Osteoblast (primary cell): ENCODE data around the gene FURIN. TPM values are rescaled to one million over a fixed set of nuclear protein-coding genes. Genes with fewer than 3 reads are reported as not detected.

ENCODE experiments used
- DNase-seq: peaks from one replicate; pipeline ENCODE4 v3.0.0; 2011; ENCODE audit warnings: low spot score, mixed read lengths; ENCODE audit not compliant: insufficient read length; ENCODE audit errors: missing footprints
- H2AFZ ChIP-seq: 2 replicates; pipeline ENCODE4 v1.6.0; 2011; ENCODE audit warnings: mild to moderate bottlenecking, low read length
- H3K27ac ChIP-seq: 2 replicates; pipeline ENCODE4 v1.5.1; 2011; ENCODE audit warnings: mild to moderate bottlenecking, low read depth, low read length, moderate library complexity
- H3K27me3 ChIP-seq: 2 replicates; pipeline ENCODE4 v1.6.0; 2012; ENCODE audit warnings: mild to moderate bottlenecking, control low read depth, inconsistent platforms, low read length, moderate library complexity; ENCODE audit not compliant: insufficient read depth
- H3K36me3 ChIP-seq: 2 replicates; pipeline ENCODE4 v1.5.1; 2011; ENCODE audit warnings: mild to moderate bottlenecking, low read length, control low read depth, moderate library complexity; ENCODE audit not compliant: insufficient read depth
- H3K4me1 ChIP-seq: 2 replicates; pipeline ENCODE4 v1.5.1; 2011; ENCODE audit warnings: mild to moderate bottlenecking, low read length, control low read depth, moderate library complexity; ENCODE audit not compliant: insufficient read depth
- H3K4me2 ChIP-seq: 2 replicates; pipeline ENCODE4 v1.6.0; 2011; ENCODE audit warnings: mild to moderate bottlenecking, low read length; ENCODE audit not compliant: insufficient read depth
- H3K4me3 ChIP-seq: fragments of 200-600 bp; sonication (generic); 3 replicates; pipeline ENCODE4 v1.5.1; 2012; ENCODE audit warnings: mild to moderate bottlenecking, low read length, inconsistent platforms; ENCODE audit not compliant: insufficient read depth
- H3K79me2 ChIP-seq: 2 replicates; pipeline ENCODE4 v1.6.0; 2012; ENCODE audit warnings: mild to moderate bottlenecking, low read length, control low read depth, inconsistent platforms; ENCODE audit not compliant: insufficient read depth
- H3K9me3 ChIP-seq: 2 replicates; pipeline ENCODE4 v1.5.1; 2011; ENCODE audit warnings: low read depth, low read length, control low read depth
- H4K20me1 ChIP-seq: 2 replicates; pipeline ENCODE4 v1.6.0; 2012; ENCODE audit warnings: mild to moderate bottlenecking, low read length, control low read depth; ENCODE audit not compliant: insufficient read depth
- total RNA-seq: library from RNA; depleted of rRNA; stranded (reverse); fragments of >200 nt; gene quantifications from 2 replicates; pipeline ENCODE4 v1.2.3, GENCODE V29; 2012
- TF ChIP-seq, protein P1 (sequence below): IDR thresholded peaks from 2 replicates; pipeline ENCODE4 v1.5.1; 2011; ENCODE audit warnings: mild to moderate bottlenecking, low read depth, low read length, moderate library complexity; ENCODE audit errors: extremely low read depth

FURIN gene
- total RNA-seq, 1 donor = 39.1 TPM

DNA sequence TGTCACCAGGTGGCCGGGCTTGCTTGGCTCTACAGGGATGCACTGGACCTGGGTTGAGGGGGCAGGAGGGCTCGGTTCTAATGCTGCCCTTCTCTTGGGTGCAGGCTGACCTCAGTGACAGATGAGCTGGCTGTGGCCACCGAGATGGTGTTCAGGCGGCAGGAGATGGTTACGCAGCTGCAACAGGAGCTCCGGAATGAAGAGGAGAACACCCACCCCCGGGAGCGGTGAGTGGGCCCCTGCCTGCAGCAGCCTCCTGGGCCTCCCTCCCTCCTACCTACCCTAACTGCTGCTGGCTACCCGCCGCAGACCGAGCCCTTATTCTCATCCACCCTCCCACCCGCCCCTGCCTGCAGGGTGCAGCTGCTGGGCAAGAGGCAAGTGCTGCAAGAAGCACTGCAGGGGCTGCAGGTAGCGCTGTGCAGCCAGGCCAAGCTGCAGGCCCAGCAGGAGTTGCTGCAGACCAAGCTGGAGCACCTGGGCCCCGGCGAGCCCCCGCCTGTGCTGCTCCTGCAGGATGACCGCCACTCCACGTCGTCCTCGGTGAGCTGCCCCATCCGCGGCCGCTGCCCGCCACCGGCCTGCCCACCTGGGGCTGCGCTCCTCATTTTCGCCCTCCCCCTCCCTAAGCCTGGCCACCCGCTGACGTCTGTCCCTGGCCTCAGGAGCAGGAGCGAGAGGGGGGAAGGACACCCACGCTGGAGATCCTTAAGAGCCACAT is 21.5 kb downstream of the FURIN start:
- no peak overlapping the region for H3K27ac ChIP-seq
- no peak overlapping the region for H3K4me3 ChIP-seq
- no peak overlapping the region for H2AFZ ChIP-seq
- peaks cover 4% of the 10 kb centered on the region for H4K20me1 ChIP-seq
- H3K36me3 ChIP-seq = peaks cover 46% of the 10 kb centered on the region
- no peaks in the 10 kb centered on the region for H3K9me3 ChIP-seq
- peaks cover 7% of the 10 kb centered on the region for H3K79me2 ChIP-seq
- H3K4me1 ChIP-seq = peaks cover 14% of the 10 kb centered on the region
- H3K4me2 ChIP-seq = no peak overlapping the region
- DNase-seq = peak; percentile 48
- TF ChIP-seq, protein P1, sequence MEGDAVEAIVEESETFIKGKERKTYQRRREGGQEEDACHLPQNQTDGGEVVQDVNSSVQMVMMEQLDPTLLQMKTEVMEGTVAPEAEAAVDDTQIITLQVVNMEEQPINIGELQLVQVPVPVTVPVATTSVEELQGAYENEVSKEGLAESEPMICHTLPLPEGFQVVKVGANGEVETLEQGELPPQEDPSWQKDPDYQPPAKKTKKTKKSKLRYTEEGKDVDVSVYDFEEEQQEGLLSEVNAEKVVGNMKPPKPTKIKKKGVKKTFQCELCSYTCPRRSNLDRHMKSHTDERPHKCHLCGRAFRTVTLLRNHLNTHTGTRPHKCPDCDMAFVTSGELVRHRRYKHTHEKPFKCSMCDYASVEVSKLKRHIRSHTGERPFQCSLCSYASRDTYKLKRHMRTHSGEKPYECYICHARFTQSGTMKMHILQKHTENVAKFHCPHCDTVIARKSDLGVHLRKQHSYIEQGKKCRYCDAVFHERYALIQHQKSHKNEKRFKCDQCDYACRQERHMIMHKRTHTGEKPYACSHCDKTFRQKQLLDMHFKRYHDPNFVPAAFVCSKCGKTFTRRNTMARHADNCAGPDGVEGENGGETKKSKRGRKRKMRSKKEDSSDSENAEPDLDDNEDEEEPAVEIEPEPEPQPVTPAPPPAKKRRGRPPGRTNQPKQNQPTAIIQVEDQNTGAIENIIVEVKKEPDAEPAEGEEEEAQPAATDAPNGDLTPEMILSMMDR = no peak
- no peaks in the 10 kb centered on the region for H3K27me3 ChIP-seq

DNA sequence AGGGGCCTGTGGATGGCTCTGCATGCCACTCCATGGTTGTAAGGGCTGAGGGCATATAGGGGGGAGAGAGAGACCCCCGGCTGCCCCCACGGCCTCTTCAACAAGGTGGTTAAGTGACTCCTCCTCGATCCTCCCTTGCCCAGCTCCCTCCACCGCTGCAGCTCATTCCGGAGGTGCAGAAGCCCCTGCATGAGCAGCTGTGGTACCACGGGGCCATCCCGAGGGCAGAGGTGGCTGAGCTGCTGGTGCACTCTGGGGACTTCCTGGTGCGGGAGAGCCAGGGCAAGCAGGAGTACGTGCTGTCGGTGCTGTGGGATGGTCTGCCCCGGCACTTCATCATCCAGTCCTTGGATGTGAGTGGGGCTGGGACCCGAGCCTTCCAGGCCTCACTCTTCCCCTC is 22.5 kb downstream of the FURIN start:
- TF ChIP-seq, protein P1 = no peak
- H4K20me1 ChIP-seq = peaks cover 4% of the 10 kb centered on the region
- H2AFZ ChIP-seq = no peak overlapping the region
- no peaks in the 10 kb centered on the region for H3K27me3 ChIP-seq
- H3K9me3 ChIP-seq = no peaks in the 10 kb centered on the region
- no peak overlapping the region for H3K27ac ChIP-seq
- H3K4me3 ChIP-seq = no peak overlapping the region
- peak; percentile 0 for DNase-seq
- H3K36me3 ChIP-seq = peaks cover 52% of the 10 kb centered on the region
- peaks cover 5% of the 10 kb centered on the region for H3K4me1 ChIP-seq
- H3K79me2 ChIP-seq = peaks cover 7% of the 10 kb centered on the region
- H3K4me2 ChIP-seq = no peak overlapping the region

DNA sequence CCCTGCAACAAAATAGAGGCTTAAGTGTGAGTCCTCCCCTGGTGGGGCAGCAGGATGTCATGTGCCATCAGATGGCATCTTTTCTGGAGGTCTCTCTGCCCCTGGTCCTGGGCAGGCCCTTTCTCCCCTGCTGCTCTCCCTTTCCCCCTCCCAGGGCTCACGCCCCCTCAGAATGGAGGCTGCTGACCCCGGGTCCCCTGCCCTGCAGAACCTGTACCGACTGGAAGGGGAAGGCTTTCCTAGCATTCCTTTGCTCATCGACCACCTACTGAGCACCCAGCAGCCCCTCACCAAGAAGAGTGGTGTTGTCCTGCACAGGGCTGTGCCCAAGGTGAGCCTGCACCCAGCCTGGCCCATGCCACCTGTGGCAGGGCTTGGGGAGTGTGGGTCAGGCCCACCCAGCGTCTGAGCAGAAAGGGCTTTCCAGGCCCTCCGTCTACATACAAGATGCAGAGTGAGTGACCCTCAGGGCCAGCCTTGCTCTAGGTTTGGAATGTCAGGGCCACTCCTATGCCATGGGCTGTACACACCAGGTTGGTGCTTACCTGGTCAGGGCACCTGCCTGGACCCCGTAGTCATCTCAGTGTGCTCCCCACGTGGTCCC is 23.1 kb downstream of the FURIN start:
- H3K27me3 ChIP-seq = no peaks in the 10 kb centered on the region
- peaks cover 54% of the 10 kb centered on the region for H3K36me3 ChIP-seq
- no peak overlapping the region for H3K27ac ChIP-seq
- H2AFZ ChIP-seq = no peak overlapping the region
- no peak overlapping the region for H3K4me3 ChIP-seq
- H3K4me1 ChIP-seq = peaks cover under 1% of the 10 kb centered on the region
- H3K9me3 ChIP-seq = no peaks in the 10 kb centered on the region
- H3K79me2 ChIP-seq = peaks cover 4% of the 10 kb centered on the region
- H4K20me1 ChIP-seq = peaks cover 2% of the 10 kb centered on the region
- H3K4me2 ChIP-seq = no peak overlapping the region
- TF ChIP-seq, protein P1 = no peak
- no peak for DNase-seq

DNA sequence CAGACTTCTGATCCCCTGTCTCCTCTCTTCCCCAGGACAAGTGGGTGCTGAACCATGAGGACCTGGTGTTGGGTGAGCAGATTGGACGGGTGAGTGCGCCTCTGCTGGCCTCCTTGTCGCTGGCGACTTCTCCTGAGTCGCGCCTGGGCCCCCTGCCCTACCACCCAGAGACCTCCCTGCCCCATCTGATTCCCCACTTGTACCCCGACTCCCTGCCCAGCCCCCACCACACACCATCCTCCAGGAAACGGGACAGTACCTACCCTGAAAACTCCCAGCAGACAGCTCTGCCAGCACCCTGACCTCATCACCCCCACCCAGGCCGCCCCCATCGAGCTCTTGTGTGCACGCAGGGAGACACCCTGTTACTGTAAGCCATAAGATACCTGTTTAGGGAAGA is 23.6 kb downstream of the FURIN start:
- TF ChIP-seq, protein P1 = no peak
- Histone ChIP-seq H4K20me1 (no peaks in the 10 kb centered on the region), H3K4me2 (no peak overlapping the region), H3K27ac (no peak overlapping the region), H3K9me3 (no peaks in the 10 kb centered on the region), H3K4me1 (no peaks in the 10 kb centered on the region), H3K4me3 (no peak overlapping the region), H3K27me3 (no peaks in the 10 kb centered on the region), H3K36me3 (peaks cover 54% of the 10 kb centered on the region), H2AFZ (no peak overlapping the region), H3K79me2 (no peaks in the 10 kb centered on the region)
- DNase-seq = no peak
